Endothelial cell of umbilical vein (primary cell): Measurements from ENCODE around the gene FOSL2. TPM values are rescaled to one million over a fixed set of nuclear protein-coding genes. Genes with fewer than 3 reads are reported as not detected.

Experiments used
- BruUV-seq: library from RNA; stranded (reverse); fragments of 400-500 nt; replicated peaks from 2 replicates; lab custom pipeline; 2021; lab: Mats Ljungman, UMichigan
- CTCF ChIA-PET: fragments of 300-600, 350-600 bp; sonication (Branson Sonifier 250); formaldehyde crosslinking; loops from one replicate; lab custom pipeline; 2021; ENCODE audit warnings: antibody characterized with exemption, inconsistent platforms; lab: Charles Lee
- POLR2A ChIA-PET: fragments of 300-600, 350-600 bp; sonication (Branson Sonifier 250); formaldehyde crosslinking; loops from one replicate; lab custom pipeline; 2021; ENCODE audit warnings: antibody characterized with exemption, inconsistent platforms; lab: Charles Lee
- DNase-seq: peaks from one replicate; pipeline ENCODE4 v3.0.0-alpha.2; 2011; ENCODE audit warnings: low read depth, low spot score
- FAIRE-seq: peaks from 2 replicates; lab custom pipeline; 2011; peaks lifted over from hg19 to GRCh38; lab: Jason Lieb, UNC
- H2AFZ ChIP-seq: 2 replicates; pipeline ENCODE4 v1.6.0; 2012; ENCODE audit warnings: low read depth, low read length, control low read depth, inconsistent platforms
- H3K27ac ChIP-seq: 2 replicates; pipeline ENCODE4 v1.5.1; 2011; ENCODE audit warnings: low read depth, mild to moderate bottlenecking, control low read depth, low read length, moderate library complexity; ENCODE audit not compliant: insufficient read depth
- H3K27me3 ChIP-seq, 2 experiments: 2 replicates each; pipeline versions ENCODE4 v1.6.0 to v1.6.1; 2011; ENCODE audit warnings: low read length in 2 of 2, mixed read lengths in 1 of 2; ENCODE audit not compliant: control insufficient read depth in 2 of 2, insufficient read depth in 2 of 2
- H3K36me3 ChIP-seq, 2 experiments: 2 replicates in 1 of 2; 3 replicates in 1 of 2; pipeline ENCODE4 v1.5.1; 2011; ENCODE audit warnings: low read length in 2 of 2, mild to moderate bottlenecking in 1 of 2, moderate library complexity in 1 of 2; ENCODE audit not compliant: control insufficient read depth in 2 of 2, insufficient read depth in 2 of 2; ENCODE audit errors: extremely low read depth in 1 of 2
- H3K4me1 ChIP-seq: 3 replicates; pipeline ENCODE4 v1.5.1; 2011; ENCODE audit warnings: mild to moderate bottlenecking, low read length; ENCODE audit not compliant: control insufficient read depth, insufficient read depth; ENCODE audit errors: extremely low read depth
- H3K4me2 ChIP-seq: 2 replicates; pipeline ENCODE4 v1.6.1; 2011; ENCODE audit warnings: low read length, control low read depth, mixed read lengths; ENCODE audit not compliant: insufficient read depth
- H3K4me3 ChIP-seq, 3 experiments: fragments of 200-600 bp in 1 of 3; sonication (generic), shearing (Covaris generic) in 1 of 3; replicated peaks in 1 of 3; 2 replicates each; pipeline ENCODE4 v1.5.1; 2011 to 2016; ENCODE audit warnings: control low read depth in 3 of 3, low read length in 3 of 3, mild to moderate bottlenecking in 2 of 3, inconsistent platforms in 1 of 3, low read depth in 1 of 3, moderate library complexity in 1 of 3; ENCODE audit not compliant: insufficient read depth in 1 of 3
- H3K79me2 ChIP-seq: 2 replicates; pipeline ENCODE4 v1.6.0; 2012; ENCODE audit warnings: low read length, inconsistent platforms; ENCODE audit not compliant: control insufficient read depth, insufficient read depth
- H3K9ac ChIP-seq: replicated peaks from 2 replicates; pipeline ENCODE3; 2011; ENCODE audit warnings: low read length, control low read depth; ENCODE audit not compliant: insufficient read depth; ENCODE audit errors: extremely low read depth
- H3K9me1 ChIP-seq: replicated peaks from 3 replicates; pipeline ENCODE4 v1.6.0; 2011; ENCODE audit warnings: mild to moderate bottlenecking, low read length; ENCODE audit not compliant: control insufficient read depth, insufficient read depth; ENCODE audit errors: extremely low read depth
- H3K9me3 ChIP-seq: replicated peaks from 2 replicates; pipeline ENCODE4 v1.5.1; 2012; ENCODE audit warnings: low read length, inconsistent platforms; ENCODE audit not compliant: control insufficient read depth, insufficient read depth
- H4K20me1 ChIP-seq: replicated peaks from 2 replicates; pipeline ENCODE3; 2011; ENCODE audit warnings: mild to moderate bottlenecking, low read length; ENCODE audit not compliant: control insufficient read depth, insufficient read depth; ENCODE audit errors: extremely low read depth
- CTCF ChIP-seq, 2 donors: IDR thresholded peaks; 1 replicate in 1 of 2; 2 replicates in 1 of 2; pipeline ENCODE4 v1.5.1; 2011; ENCODE audit warnings: low read length in 2 of 2, mild to moderate bottlenecking in 2 of 2, moderate library complexity in 2 of 2, control low read depth in 1 of 2, inconsistent platforms in 1 of 2, low read depth in 1 of 2; ENCODE audit not compliant: insufficient read depth in 1 of 2; ENCODE audit errors: extremely low read depth in 1 of 2
- EZH2 ChIP-seq: IDR thresholded peaks from 2 replicates; pipeline ENCODE4 v1.6.1; 2012; ENCODE audit warnings: borderline replicate concordance, low read depth, mild to moderate bottlenecking, moderate library complexity, low read length, inconsistent platforms; ENCODE audit not compliant: severe bottlenecking
- FOS ChIP-seq: IDR thresholded peaks from 2 replicates; pipeline ENCODE4 v1.6.1; 2011; ENCODE audit warnings: mild to moderate bottlenecking, low read length, moderate library complexity, borderline replicate concordance; ENCODE audit not compliant: insufficient read depth
- GATA2 ChIP-seq: IDR thresholded peaks from 2 replicates; pipeline ENCODE4 v1.7.0; 2011; ENCODE audit warnings: low read depth, mild to moderate bottlenecking, moderate library complexity, mixed read lengths, low read length; ENCODE audit not compliant: insufficient read length, insufficient read depth
- JUN ChIP-seq: IDR thresholded peaks from 2 replicates; pipeline ENCODE4 v1.6.1; 2011; ENCODE audit warnings: borderline replicate concordance, low read depth; ENCODE audit not compliant: insufficient read length, insufficient read depth
- MAX ChIP-seq: IDR thresholded peaks from 2 replicates; pipeline ENCODE4 v1.6.1; 2011; ENCODE audit not compliant: insufficient read depth, insufficient read length
- MYC ChIP-seq: IDR thresholded peaks from one replicate; pipeline ENCODE4 v1.6.1; 2011; ENCODE audit warnings: mild to moderate bottlenecking, low read depth, low read length
- POLR2A ChIP-seq: IDR thresholded peaks from 2 replicates; pipeline ENCODE4 v1.6.1; 2012; ENCODE audit warnings: low read depth, mild to moderate bottlenecking, control low read depth, low read length
- POLR2AphosphoS5 ChIP-seq: IDR thresholded peaks from 2 replicates; pipeline ENCODE4 v1.6.1; 2012; ENCODE audit warnings: low read depth, mild to moderate bottlenecking, control low read depth, low read length, moderate library complexity; ENCODE audit not compliant: insufficient read depth
- dilution Hi-C: fragments of 300-500 bp; cut with MboI; formaldehyde crosslinking; loops from one replicate; pipeline ENCODE4 v1.15.0; 2019; ENCODE audit warnings: low sequenced_read_pairs; ENCODE audit not compliant: extremely low pct_ligation_motif_present
- intact Hi-C: fragments of 100-400 bp; cut with micrococcal nuclease; formaldehyde crosslinking; loops from one replicate; pipeline ENCODE4 v1.10.0; 2022
- polyA plus RNA-seq, 4 experiments: library from polyadenylated mRNA; depleted of rRNA in 3 of 4; stranded (reverse) in 3 of 4; unstranded in 1 of 4; fragments of >200 nt; gene quantifications; 2 replicates each; pipeline versions ENCODE4 v1.2.1 to v1.2.3, GENCODE V29; 2011 to 2012; ENCODE audit warnings: missing spikeins in 1 of 4
- total RNA-seq: library from RNA; stranded (reverse); gene quantifications from 2 replicates; pipeline ENCODE4 v1.2.3, GENCODE V29; 2021

The FOSL2 gene
- total and polyA plus RNA-seq, 2 donors (not counting 3 experiments of a cell fraction or from before 2014, with no cell fraction given): 43.9 to 85.3 TPM

- Histone ChIP-seq H3K79me2 (no peaks in the 10 kb centered on the region), H3K9me1 (no peaks in the 10 kb centered on the region), H3K4me3 (no peak overlapping the region), H3K4me1 (peaks cover 12% of the 10 kb centered on the region), H3K9ac (no peak overlapping the region), H2AFZ (no peak overlapping the region), H3K4me2 (no peak overlapping the region), H4K20me1 (no peaks in the 10 kb centered on the region), H3K27ac (no peak overlapping the region), H3K36me3 (no peaks in the 10 kb centered on the region), H3K9me3 (no peaks in the 10 kb centered on the region), H3K27me3 (no peaks in the 10 kb centered on the region)
- no peak for FAIRE-seq
- CTCF ChIA-PET: interaction anchor here (1.1 kb wide), 1 partner anchor 647 kb away, joined by 5 read pairs; no protein-coding TSS in a partner anchor
- TF ChIP-seq JUN: no peak
- TF ChIP-seq POLR2AphosphoS5: no peak
- TF ChIP-seq POLR2A: no peak
- no peak for TF ChIP-seq EZH2
- no peak for TF ChIP-seq MAX
- no peak for TF ChIP-seq CTCF (IDR thresholded peaks at IDR 0.05; ENCODE audit: extremely low read depth in 1 of 2, insufficient read depth in 1 of 2, low read depth in 1 of 2, low read length in 2 of 2)
- TF ChIP-seq FOS: no peak
- no peak for TF ChIP-seq GATA2
- no peak for TF ChIP-seq MYC
- DNase-seq: no peak
- POLR2A ChIA-PET: no interaction called here
- dilution Hi-C loops: no loop called here
- BruUV-seq: no TSS peak
- intact Hi-C loops: no loop called here
These were observed 41.8 kb upstream of the FOSL2 start for GRCh38 chr2:28350791-28351285.
